Right lobe of liver (tissue), 4 donors: ENCODE results near the gene LRRC41.

Source experiments
- CTCF ChIP-seq, 4 donors: fragments of 200-600 bp in 3 of 4; fragments of 450-650 bp in 1 of 4; IDR thresholded peaks; one replicate each; pipeline versions ENCODE4 v1.5.1 to v1.8.0; 2016 to 2022; ENCODE audit warnings: antibody characterized with exemption in 4 of 4, mild to moderate bottlenecking in 2 of 4
- POLR2A ChIP-seq: fragments of 450-650 bp; IDR thresholded peaks from one replicate; pipeline ENCODE4 v1.6.1; 2017; ENCODE audit warnings: antibody characterized with exemption, mild to moderate bottlenecking
- donor health status: DM: no; HTN: no; CAD: no.
- donor health status: DM: no; HTN: no; CAD: no.
- donor health status: DM: no; HTN: yes; CAD: no.

GRCh38 chr1:46278807-46279206, 24.6 kb downstream of the LRRC41 start:
- TF ChIP-seq CTCF (IDR thresholded peaks at IDR 0.05) (no peak), POLR2A (no peak)
